Mesendoderm (in vitro differentiated cells): ENCODE data around the gene NRP1.

Source experiments
- DNase-seq: peaks from one replicate; pipeline ENCODE4 v3.0.0; 2013
- H2AK5ac ChIP-seq: 2 replicates; pipeline ENCODE4 v1.6.1; 2013; ENCODE audit warnings: low read length, inconsistent platforms
- H2BK120ac ChIP-seq: 2 replicates; pipeline ENCODE4 v1.6.1; 2013; ENCODE audit warnings: low read depth, mild to moderate bottlenecking, low read length, moderate library complexity, mixed read lengths
- H2BK15ac ChIP-seq: replicated peaks from 2 replicates; pipeline ENCODE4 v1.6.1; 2013; ENCODE audit warnings: low read depth, mild to moderate bottlenecking, moderate library complexity
- H2BK5ac ChIP-seq: 2 replicates; pipeline ENCODE4 v1.6.1; 2013; ENCODE audit warnings: low read length, inconsistent platforms
- H3K18ac ChIP-seq: 2 replicates; pipeline ENCODE4 v1.6.1; 2013; ENCODE audit warnings: mild to moderate bottlenecking, low read length, mixed read lengths
- H3K23ac ChIP-seq: one replicate; pipeline ENCODE4 v1.6.1; 2013; ENCODE audit warnings: low read length
- H3K27ac ChIP-seq: 2 replicates; pipeline ENCODE4 v1.5.1; 2013; ENCODE audit warnings: low read depth, mild to moderate bottlenecking, inconsistent platforms, low read length, moderate library complexity
- H3K27me3 ChIP-seq: 2 replicates; pipeline ENCODE4 v1.6.1; 2013; ENCODE audit warnings: low read length, control low read depth, mild to moderate bottlenecking, inconsistent platforms; ENCODE audit not compliant: insufficient read depth, poor library complexity
- H3K36me3 ChIP-seq: 2 replicates; pipeline ENCODE4 v1.6.1; 2013; ENCODE audit warnings: low read length, inconsistent platforms; ENCODE audit not compliant: control insufficient read depth, insufficient read depth
- H3K4ac ChIP-seq: one replicate; pipeline ENCODE4 v1.6.1; 2013; ENCODE audit warnings: low read depth, mild to moderate bottlenecking, low read length, moderate library complexity
- H3K4me1 ChIP-seq: 2 replicates; pipeline ENCODE4 v1.6.1; 2013; ENCODE audit warnings: low read depth, low read length, inconsistent platforms; ENCODE audit not compliant: control insufficient read depth
- H3K4me2 ChIP-seq: 2 replicates; pipeline ENCODE4 v1.6.1; 2013; ENCODE audit warnings: low read length
- H3K4me3 ChIP-seq: 2 replicates; pipeline ENCODE4 v1.5.1; 2013; ENCODE audit warnings: mild to moderate bottlenecking, low read length
- H3K56ac ChIP-seq: one replicate; pipeline ENCODE4 v1.6.1; 2013; ENCODE audit warnings: low read length
- H3K79me1 ChIP-seq: 2 replicates; pipeline ENCODE4 v1.6.1; 2013; ENCODE audit warnings: low read length, inconsistent platforms
- H3K79me2 ChIP-seq: 2 replicates; pipeline ENCODE4 v1.6.1; 2013; ENCODE audit warnings: mild to moderate bottlenecking, low read length; ENCODE audit not compliant: control insufficient read depth, insufficient read depth
- H3K9ac ChIP-seq: 2 replicates; pipeline ENCODE4 v1.6.1; 2013; ENCODE audit warnings: low read length, inconsistent platforms
- H4K5ac ChIP-seq: one replicate; pipeline ENCODE4 v1.6.1; 2013; ENCODE audit warnings: low read length
- H4K8ac ChIP-seq: one replicate; pipeline ENCODE4 v1.6.1; 2013; ENCODE audit warnings: low read depth, mild to moderate bottlenecking, control low read depth, low read length, moderate library complexity
- WGBS: extraction: QIAGEN DNeasy Blood & Tissue Kit; methylation state at CpG from one replicate; pipeline ENCODE4 v1.1.7; 2013; ENCODE audit warnings: low lambda C conversion rate, missing lambda C conversion rate; ENCODE audit not compliant: insufficient coverage; ENCODE audit errors: extremely low coverage; 5-methylcytosine and 5-hydroxymethylcytosine counted together

NRP1 gene

DNA sequence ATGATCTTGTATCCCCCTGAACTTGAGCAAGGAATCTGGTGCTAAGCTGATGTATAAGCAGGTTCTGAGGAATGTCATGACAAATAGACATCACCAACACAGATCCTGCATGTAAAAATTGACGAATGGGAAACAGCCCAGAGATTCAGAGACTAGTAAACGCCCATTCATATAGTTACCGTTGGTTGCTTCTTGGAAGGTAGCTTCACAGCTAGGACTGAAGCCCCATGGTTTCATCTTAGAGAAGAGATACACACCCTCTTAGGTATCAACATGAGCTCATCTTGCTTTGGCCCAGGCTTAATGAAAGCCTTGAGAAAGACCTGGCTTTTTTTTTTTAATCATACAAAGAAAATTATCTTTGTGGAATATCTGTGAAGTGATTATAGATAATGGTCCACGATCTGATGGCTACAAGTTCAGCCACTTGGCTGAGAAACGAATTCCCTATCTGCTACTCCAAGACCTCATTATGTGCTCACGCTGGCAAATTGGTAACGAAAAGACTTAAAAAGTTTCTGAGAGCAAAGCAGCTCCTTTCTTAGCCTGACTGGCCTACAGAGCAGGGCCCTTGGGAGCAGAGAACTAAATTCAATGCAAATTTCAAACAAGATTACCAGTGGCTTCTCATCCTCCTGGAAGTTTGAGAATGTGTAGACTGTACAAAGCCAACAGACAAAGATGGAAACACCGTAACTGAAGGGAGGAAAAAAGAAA is 181.1 kb downstream of the NRP1 start:
- Histone ChIP-seq H3K4me1 (no peaks in the 10 kb centered on the region), H4K8ac (no peak overlapping the region), H2BK5ac (no peak overlapping the region), H3K79me2 (no peaks in the 10 kb centered on the region), H3K36me3 (no peaks in the 10 kb centered on the region), H3K27me3 (no peaks in the 10 kb centered on the region), H3K4me3 (no peak overlapping the region), H3K4ac (no peak overlapping the region), H2AK5ac (no peak overlapping the region), H4K5ac (no peak overlapping the region), H3K4me2 (no peak overlapping the region), H3K56ac (no peak overlapping the region), H2BK15ac (no peak overlapping the region), H3K18ac (no peak overlapping the region), H3K9ac (no peak overlapping the region), H2BK120ac (no peak overlapping the region), H3K79me1 (no peaks in the 10 kb centered on the region), H3K23ac (no peak overlapping the region), H3K27ac (no peak overlapping the region)
- no CpG with 5 or more reads among the region's 8 CpGs for WGBS
- DNase-seq: no peak

DNA sequence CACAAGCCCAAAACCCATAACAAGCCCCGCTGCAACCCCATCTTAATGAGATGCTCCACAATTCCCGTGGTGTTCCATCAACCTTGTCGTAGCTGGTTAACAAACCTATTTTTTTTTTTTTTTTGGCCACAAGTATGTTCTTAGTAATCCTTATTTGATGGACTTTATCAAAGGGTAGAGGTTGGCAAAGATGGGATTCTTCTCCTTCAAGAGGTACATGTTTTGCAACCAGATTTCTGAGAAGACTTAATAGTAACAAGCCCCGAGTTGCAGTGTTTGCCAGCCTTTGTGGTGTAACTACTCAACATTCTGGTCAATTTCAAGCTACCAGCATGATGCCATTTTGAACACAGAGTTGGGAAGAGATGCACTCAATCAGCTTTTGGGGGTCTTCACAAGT is 181.7 kb downstream of the NRP1 start:
- Histone ChIP-seq H3K4me3 (no peak overlapping the region), H3K79me2 (no peaks in the 10 kb centered on the region), H3K4me2 (no peak overlapping the region), H3K18ac (no peak overlapping the region), H3K4ac (no peak overlapping the region), H2BK5ac (no peak overlapping the region), H3K56ac (no peak overlapping the region), H2BK120ac (no peak overlapping the region), H4K8ac (no peak overlapping the region), H3K36me3 (no peaks in the 10 kb centered on the region), H3K27ac (no peak overlapping the region), H2BK15ac (no peak overlapping the region), H3K79me1 (no peaks in the 10 kb centered on the region), H3K23ac (no peak overlapping the region), H2AK5ac (no peak overlapping the region), H4K5ac (no peak overlapping the region), H3K4me1 (no peaks in the 10 kb centered on the region), H3K9ac (no peak overlapping the region), H3K27me3 (no peaks in the 10 kb centered on the region)
- no CpG with 5 or more reads among the region's 4 CpGs for WGBS
- no peak for DNase-seq

GRCh38 chr10:33152146-33152545 is 182.3 kb downstream of the NRP1 start:
- H3K27me3 ChIP-seq: no peaks in the 10 kb centered on the region
- H3K23ac ChIP-seq: no peak overlapping the region
- H2BK120ac ChIP-seq: no peak overlapping the region
- no peak overlapping the region for H3K18ac ChIP-seq
- no peak overlapping the region for H3K4me2 ChIP-seq
- H3K9ac ChIP-seq: no peak overlapping the region
- no CpG with 5 or more reads among the region's 7 CpGs for WGBS
- H3K56ac ChIP-seq: no peak overlapping the region
- H2BK15ac ChIP-seq: no peak overlapping the region
- no peaks in the 10 kb centered on the region for H3K4me1 ChIP-seq
- no peak for DNase-seq
- H3K4ac ChIP-seq: no peak overlapping the region
- no peak overlapping the region for H4K8ac ChIP-seq
- H3K36me3 ChIP-seq: no peaks in the 10 kb centered on the region
- no peak overlapping the region for H3K4me3 ChIP-seq
- no peaks in the 10 kb centered on the region for H3K79me1 ChIP-seq
- no peak overlapping the region for H3K27ac ChIP-seq
- H2BK5ac ChIP-seq: no peak overlapping the region
- no peak overlapping the region for H4K5ac ChIP-seq
- H2AK5ac ChIP-seq: no peak overlapping the region
- no peaks in the 10 kb centered on the region for H3K79me2 ChIP-seq

GRCh38 chr10:33151344-33151864 is 183.1 kb downstream of the NRP1 start:
- WGBS: no CpG with 5 or more reads among the region's 3 CpGs

DNA sequence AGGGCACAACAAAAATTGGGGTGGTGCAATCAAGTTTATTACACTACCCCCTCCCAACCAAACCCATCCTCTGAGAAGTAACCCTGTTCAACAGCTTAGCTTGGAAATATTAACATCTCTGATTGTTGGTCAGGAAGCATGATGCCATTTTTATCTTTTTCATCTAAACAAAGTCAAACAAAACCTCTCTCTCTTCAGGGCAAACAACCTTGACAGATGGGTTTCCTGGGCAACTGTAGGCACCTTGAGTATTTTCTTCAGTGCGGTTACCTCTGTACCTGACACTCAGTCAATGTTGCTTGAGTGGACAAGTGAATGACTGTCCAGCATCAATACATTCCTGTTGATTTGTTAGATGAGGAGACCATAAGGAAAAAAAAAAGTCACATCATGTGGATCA is 183.6 kb downstream of the NRP1 start:
- Histone ChIP-seq H3K4ac (no peak overlapping the region), H4K5ac (no peak overlapping the region), H3K23ac (no peak overlapping the region), H2BK120ac (no peak overlapping the region), H3K4me2 (no peak overlapping the region), H3K9ac (no peak overlapping the region), H3K36me3 (no peaks in the 10 kb centered on the region), H2AK5ac (no peak overlapping the region), H3K4me1 (no peaks in the 10 kb centered on the region), H4K8ac (no peak overlapping the region), H3K4me3 (no peak overlapping the region), H3K27me3 (no peaks in the 10 kb centered on the region), H3K56ac (no peak overlapping the region), H2BK5ac (no peak overlapping the region), H3K79me2 (no peaks in the 10 kb centered on the region), H2BK15ac (no peak overlapping the region), H3K18ac (no peak overlapping the region), H3K27ac (no peak overlapping the region), H3K79me1 (no peaks in the 10 kb centered on the region)
- WGBS: no CpG with 5 or more reads among the region's 1 CpG
- no peak for DNase-seq

More at GRCh38 chr10:33151344-33151864, 183.1 kb downstream of the NRP1 start:
- H3K27me3 ChIP-seq: no peaks in the 10 kb centered on the region
- H3K79me1 ChIP-seq: no peaks in the 10 kb centered on the region
- no peak overlapping the region for H3K4me2 ChIP-seq
- H3K79me2 ChIP-seq: no peaks in the 10 kb centered on the region
- H3K36me3 ChIP-seq: no peaks in the 10 kb centered on the region
- H4K5ac ChIP-seq: no peak overlapping the region
- H2BK5ac ChIP-seq: no peak overlapping the region
- H3K27ac ChIP-seq: no peak overlapping the region
- no peaks in the 10 kb centered on the region for H3K4me1 ChIP-seq
- no peak overlapping the region for H2BK15ac ChIP-seq
- H3K56ac ChIP-seq: no peak overlapping the region
- no peak overlapping the region for H2BK120ac ChIP-seq
- no peak for DNase-seq
- no peak overlapping the region for H3K23ac ChIP-seq
- no peak overlapping the region for H3K9ac ChIP-seq
- no peak overlapping the region for H3K4me3 ChIP-seq
- no peak overlapping the region for H2AK5ac ChIP-seq
- H3K18ac ChIP-seq: no peak overlapping the region
- H4K8ac ChIP-seq: no peak overlapping the region
- no peak overlapping the region for H3K4ac ChIP-seq

DNA sequence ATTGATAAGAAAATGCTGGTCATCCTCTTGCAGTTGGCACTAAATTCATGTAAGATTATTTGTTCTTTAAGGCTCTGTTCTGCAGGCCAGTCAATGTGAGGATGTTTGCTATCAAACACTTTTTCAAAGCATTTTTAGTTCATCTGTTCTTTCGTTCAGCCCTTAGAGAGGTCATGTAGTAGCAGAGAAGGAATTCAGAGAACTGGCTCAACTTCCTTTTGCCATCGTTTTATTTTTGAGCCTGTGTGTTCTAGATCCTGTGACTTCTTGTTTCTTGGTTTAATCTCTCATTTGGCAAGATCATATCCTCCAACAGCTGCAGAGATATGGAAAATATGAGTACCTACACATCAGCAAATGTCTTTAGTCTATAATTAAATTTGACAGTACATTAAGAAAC is 184.3 kb downstream of the NRP1 start:
- Histone ChIP-seq H3K9ac (no peak overlapping the region), H3K4me3 (no peak overlapping the region), H3K27me3 (no peaks in the 10 kb centered on the region)

More for the DNA sequence above, 184.3 kb downstream of the NRP1 start:
- Histone ChIP-seq H3K4me2 (no peak overlapping the region), H3K56ac (no peak overlapping the region), H3K23ac (no peak overlapping the region), H2BK120ac (no peak overlapping the region), H4K5ac (no peak overlapping the region), H3K79me2 (no peaks in the 10 kb centered on the region), H2BK5ac (no peak overlapping the region), H3K18ac (no peak overlapping the region), H3K27ac (no peak overlapping the region), H3K79me1 (no peaks in the 10 kb centered on the region), H3K4me1 (no peaks in the 10 kb centered on the region), H3K4ac (no peak overlapping the region), H3K36me3 (no peaks in the 10 kb centered on the region), H4K8ac (no peak overlapping the region), H2BK15ac (no peak overlapping the region), H2AK5ac (no peak overlapping the region)
- no CpG with 5 or more reads among the region's 2 CpGs for WGBS
- no peak for DNase-seq
